ENCODE results near the gene LITAFD.

Gene LITAFD

DNA sequence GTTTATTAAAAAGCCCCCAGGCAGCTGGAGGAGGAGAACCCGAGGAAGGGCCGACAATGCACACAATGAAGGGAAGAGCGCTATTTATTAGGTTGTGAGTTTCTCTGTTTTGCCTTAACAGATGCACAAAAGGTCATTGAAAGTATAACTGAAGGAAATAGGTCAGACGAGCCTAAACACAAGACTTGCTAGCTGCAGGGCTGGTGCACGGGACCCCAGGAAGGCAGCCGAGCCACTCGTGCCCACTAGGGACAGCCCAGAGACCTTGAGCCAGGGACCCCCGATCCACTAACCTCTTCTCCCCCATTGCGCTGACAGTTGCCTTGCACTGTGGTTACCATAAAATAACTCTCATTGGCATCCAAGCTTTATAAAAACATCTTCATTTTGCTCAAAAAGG lies 11.3 kb downstream of the LITAFD start:
- no peak overlapping the region for H3K4me3 ChIP-seq (ENCODE audit: low read depth, low read length)
- TF ChIP-seq, protein P1, sequence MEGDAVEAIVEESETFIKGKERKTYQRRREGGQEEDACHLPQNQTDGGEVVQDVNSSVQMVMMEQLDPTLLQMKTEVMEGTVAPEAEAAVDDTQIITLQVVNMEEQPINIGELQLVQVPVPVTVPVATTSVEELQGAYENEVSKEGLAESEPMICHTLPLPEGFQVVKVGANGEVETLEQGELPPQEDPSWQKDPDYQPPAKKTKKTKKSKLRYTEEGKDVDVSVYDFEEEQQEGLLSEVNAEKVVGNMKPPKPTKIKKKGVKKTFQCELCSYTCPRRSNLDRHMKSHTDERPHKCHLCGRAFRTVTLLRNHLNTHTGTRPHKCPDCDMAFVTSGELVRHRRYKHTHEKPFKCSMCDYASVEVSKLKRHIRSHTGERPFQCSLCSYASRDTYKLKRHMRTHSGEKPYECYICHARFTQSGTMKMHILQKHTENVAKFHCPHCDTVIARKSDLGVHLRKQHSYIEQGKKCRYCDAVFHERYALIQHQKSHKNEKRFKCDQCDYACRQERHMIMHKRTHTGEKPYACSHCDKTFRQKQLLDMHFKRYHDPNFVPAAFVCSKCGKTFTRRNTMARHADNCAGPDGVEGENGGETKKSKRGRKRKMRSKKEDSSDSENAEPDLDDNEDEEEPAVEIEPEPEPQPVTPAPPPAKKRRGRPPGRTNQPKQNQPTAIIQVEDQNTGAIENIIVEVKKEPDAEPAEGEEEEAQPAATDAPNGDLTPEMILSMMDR (conservative IDR thresholded peaks at IDR 0.05; ENCODE audit: low read depth, low read length) = no peak
- DNase-seq (ENCODE audit: low read depth) = no peak

GRCh38 chr16:8893976-8894690 lies 12.0 kb downstream of the LITAFD start:
- TF ChIP-seq, protein P1 (conservative IDR thresholded peaks at IDR 0.05; ENCODE audit: low read depth, low read length) = no peak
- no peak for DNase-seq (ENCODE audit: low read depth)
- no peak overlapping the region for H3K4me3 ChIP-seq (ENCODE audit: low read depth, low read length)

- TF ChIP-seq, protein P1 (conservative IDR thresholded peaks at IDR 0.05; ENCODE audit: low read depth, low read length) = no peak
- no peak for DNase-seq (ENCODE audit: low read depth)
- no peak overlapping the region for H3K4me3 ChIP-seq (ENCODE audit: low read depth, low read length)
These were observed 12.7 kb downstream of the LITAFD start for GRCh38 chr16:8894736-8895334.

GRCh38 chr16:8898660-8899318 lies 16.6 kb downstream of the LITAFD start:
- DNase-seq (ENCODE audit: low read depth) = no peak
- H3K4me3 ChIP-seq (ENCODE audit: low read depth, low read length) = no peak overlapping the region
- TF ChIP-seq, protein P1 (conservative IDR thresholded peaks at IDR 0.05; ENCODE audit: low read depth, low read length) = no peak

GRCh38 chr16:8899709-8900317 lies 17.7 kb downstream of the LITAFD start:
- TF ChIP-seq, protein P1 (conservative IDR thresholded peaks at IDR 0.05; ENCODE audit: low read depth, low read length) = no peak
- DNase-seq (ENCODE audit: low read depth) = no peak
- H3K4me3 ChIP-seq (ENCODE audit: low read depth, low read length) = no peak overlapping the region

- DNase-seq (ENCODE audit: low read depth) = no peak
- TF ChIP-seq, protein P1 (conservative IDR thresholded peaks at IDR 0.05; ENCODE audit: low read depth, low read length) = no peak
- H3K4me3 ChIP-seq (ENCODE audit: low read depth, low read length) = no peak overlapping the region
These were observed 18.2 kb downstream of the LITAFD start for GRCh38 chr16:8900343-8900742.

All from choroid plexus epithelial cell (primary cell).